H1 (cell line): ENCODE measurements around the gene ARL5A. TPM values are rescaled to one million over a fixed set of nuclear protein-coding genes. Genes with fewer than 3 reads are reported as not detected.

Source experiments
- CTCF ChIA-PET: fragments of 300-600 bp; sonication (Branson Sonifier 250); formaldehyde crosslinking; loops from one replicate; lab custom pipeline; 2021; ENCODE audit not compliant: partially characterized antibody; lab: Charles Lee
- POLR2A ChIA-PET: fragments of 300-600 bp; sonication (Branson Sonifier 250); formaldehyde crosslinking; loops from one replicate; lab custom pipeline; 2021; ENCODE audit warnings: inconsistent platforms; ENCODE audit not compliant: partially characterized antibody; lab: Charles Lee
- DNase-seq, 2 experiments: peaks; one replicate each; pipeline versions ENCODE4 v3.0.0 to v3.0.0-alpha.2; 2010 to 2022; ENCODE audit warnings: low spot score in 2 of 2, low read depth in 1 of 2, mixed read lengths in 1 of 2
- FAIRE-seq: peaks from 2 replicates; lab custom pipeline; 2011; peaks lifted over from hg19 to GRCh38; lab: Jason Lieb, UNC
- H2AFZ ChIP-seq: 2 replicates; pipeline ENCODE4 v1.8.1; 2012; ENCODE audit warnings: low read length, inconsistent platforms
- H2AK5ac ChIP-seq: 2 replicates; pipeline ENCODE4 v1.6.1; 2013; ENCODE audit warnings: low read depth, low read length
- H2BK120ac ChIP-seq: replicated peaks from 2 replicates; pipeline ENCODE3; 2013; ENCODE audit warnings: low read depth, low read length, inconsistent platforms
- H2BK12ac ChIP-seq: 2 replicates; pipeline ENCODE4 v1.6.1; 2013; ENCODE audit warnings: low read depth, low read length
- H2BK15ac ChIP-seq: 2 replicates; pipeline ENCODE4 v1.6.1; 2013; ENCODE audit warnings: low read length
- H2BK20ac ChIP-seq: 2 replicates; pipeline ENCODE4 v1.6.1; 2013; ENCODE audit warnings: low read length
- H2BK5ac ChIP-seq: 2 replicates; pipeline ENCODE4 v1.6.1; 2013; ENCODE audit warnings: low read depth, low read length
- H3K14ac ChIP-seq: 2 replicates; pipeline ENCODE4 v1.6.1; 2013; ENCODE audit warnings: inconsistent platforms; ENCODE audit not compliant: insufficient read length
- H3K18ac ChIP-seq: 2 replicates; pipeline ENCODE4 v1.6.1; 2013; ENCODE audit warnings: low read length; ENCODE audit errors: extremely low read depth
- H3K23ac ChIP-seq: 2 replicates; pipeline ENCODE4 v1.6.1; 2013; ENCODE audit warnings: inconsistent platforms; ENCODE audit not compliant: insufficient read length
- H3K23me2 ChIP-seq: 2 replicates; pipeline ENCODE4 v1.6.1; 2013; ENCODE audit warnings: low read depth, low read length
- H3K27ac ChIP-seq: 2 replicates; pipeline ENCODE4 v1.6.1; 2011; ENCODE audit warnings: low read depth, low read length, inconsistent platforms
- H3K27me3 ChIP-seq, 4 experiments: replicated peaks in 1 of 4; 1 replicate in 1 of 4; 2 replicates in 3 of 4; pipeline versions ENCODE4 v1.6.1 to v1.8.1; 2011 to 2013; ENCODE audit warnings: low read length in 3 of 4, mild to moderate bottlenecking in 3 of 4, inconsistent platforms in 2 of 4, mixed read lengths in 2 of 4, moderate library complexity in 1 of 4; ENCODE audit not compliant: control insufficient read depth in 3 of 4, insufficient read depth in 3 of 4; ENCODE audit errors: extremely low read depth in 1 of 4
- H3K36me3 ChIP-seq, 4 experiments: 2 replicates each; pipeline versions ENCODE4 v1.6.1 to v1.8.1; 2011 to 2013; ENCODE audit warnings: mild to moderate bottlenecking in 4 of 4, low read length in 3 of 4, moderate library complexity in 2 of 4, control low read depth in 1 of 4, inconsistent platforms in 1 of 4; ENCODE audit not compliant: insufficient read depth in 4 of 4, control insufficient read depth in 2 of 4
- H3K4ac ChIP-seq: replicated peaks from 2 replicates; pipeline ENCODE3; 2013; ENCODE audit warnings: low read length, low read depth, mixed read lengths, inconsistent platforms; ENCODE audit not compliant: insufficient read length
- H3K4me1 ChIP-seq, 4 experiments: replicated peaks in 1 of 4; 1 replicate in 1 of 4; 2 replicates in 3 of 4; pipeline versions ENCODE4 v1.6.1 to v1.8.1; 2011 to 2013; ENCODE audit warnings: low read length in 3 of 4, inconsistent platforms in 2 of 4, mixed read lengths in 1 of 4; ENCODE audit not compliant: insufficient read depth in 4 of 4, control insufficient read depth in 3 of 4
- H3K4me2 ChIP-seq, 2 experiments: 2 replicates each; pipeline versions ENCODE4 v1.6.1 to v1.8.1; 2011 to 2013; ENCODE audit warnings: low read depth in 2 of 2, low read length in 2 of 2, control low read depth in 1 of 2, inconsistent platforms in 1 of 2, mild to moderate bottlenecking in 1 of 2; ENCODE audit not compliant: insufficient read depth in 1 of 2
- H3K4me3 ChIP-seq, 4 experiments: fragments of 200-600, 300-600 bp in 1 of 4; sonication (generic), shearing (Covaris generic), sonication (Bioruptor Twin) in 1 of 4; 2 replicates each; pipeline versions ENCODE4 v1.5.1 to v1.8.1; 2011 to 2016; ENCODE audit warnings: low read length in 4 of 4, low read depth in 3 of 4, control low read depth in 2 of 4, inconsistent platforms in 2 of 4, mild to moderate bottlenecking in 2 of 4, mixed read lengths in 1 of 4, moderate library complexity in 1 of 4; ENCODE audit not compliant: insufficient read depth in 2 of 4; ENCODE audit errors: extremely low read depth in 1 of 4
- H3K56ac ChIP-seq: replicated peaks from 2 replicates; pipeline ENCODE3; 2013; ENCODE audit warnings: low read depth, mild to moderate bottlenecking, mixed read lengths, low read length, inconsistent platforms; ENCODE audit not compliant: insufficient read length
- H3K79me1 ChIP-seq: 2 replicates; pipeline ENCODE4 v1.6.1; 2013; ENCODE audit warnings: low read depth, low read length, control low read depth
- H3K79me2 ChIP-seq, 2 experiments: 2 replicates each; pipeline versions ENCODE4 v1.6.1 to v1.8.1; 2012 to 2013; ENCODE audit warnings: low read length in 2 of 2, mild to moderate bottlenecking in 2 of 2, inconsistent platforms in 1 of 2; ENCODE audit not compliant: insufficient read depth in 2 of 2, control insufficient read depth in 1 of 2
- H3K9ac ChIP-seq, 4 experiments: replicated peaks in 1 of 4; 1 replicate in 1 of 4; 2 replicates in 3 of 4; pipeline versions ENCODE4 v1.6.1 to v1.8.1; 2011 to 2013; ENCODE audit warnings: low read depth in 3 of 4, low read length in 3 of 4, control low read depth in 2 of 4, mild to moderate bottlenecking in 2 of 4, moderate library complexity in 2 of 4, inconsistent platforms in 1 of 4; ENCODE audit errors: extremely low read depth in 1 of 4
- H3K9me3 ChIP-seq, 2 experiments: 2 replicates each; pipeline versions ENCODE4 v1.6.1 to v1.8.1; 2012 to 2013; ENCODE audit warnings: mild to moderate bottlenecking in 2 of 2, moderate library complexity in 2 of 2, control low read depth in 1 of 2, inconsistent platforms in 1 of 2, low read depth in 1 of 2, low read length in 1 of 2, mixed read lengths in 1 of 2; ENCODE audit not compliant: insufficient read depth in 2 of 2
- H4K20me1 ChIP-seq, 2 experiments: replicated peaks in 1 of 2; 2 replicates each; pipeline versions ENCODE3 to v1.8.1; 2011 to 2013; ENCODE audit warnings: inconsistent platforms in 2 of 2, low read length in 2 of 2, mild to moderate bottlenecking in 1 of 2; ENCODE audit not compliant: insufficient read depth in 2 of 2, control insufficient read depth in 1 of 2
- H4K5ac ChIP-seq: 2 replicates; pipeline ENCODE4 v1.6.1; 2013; ENCODE audit warnings: low read length, low read depth, mixed read lengths, inconsistent platforms; ENCODE audit not compliant: insufficient read length
- H4K8ac ChIP-seq: 2 replicates; pipeline ENCODE4 v1.8.0; 2013; ENCODE audit warnings: mild to moderate bottlenecking, moderate library complexity, low read length, inconsistent platforms; ENCODE audit not compliant: insufficient read depth; ENCODE audit errors: extremely low read depth
- H4K91ac ChIP-seq: replicated peaks from 2 replicates; pipeline ENCODE3; 2013; ENCODE audit warnings: low read length, mixed read lengths, inconsistent platforms; ENCODE audit not compliant: insufficient read length
- ASH2L ChIP-seq: fragments of 200-600, 300-600 bp; sonication (generic); IDR thresholded peaks from one replicate; pipeline ENCODE4 v1.7.1; 2017; ENCODE audit warnings: low read length
- BACH1 ChIP-seq: IDR thresholded peaks from 2 replicates; pipeline ENCODE4 v1.6.1; 2012; ENCODE audit warnings: low read length, improper control_type of control experiment
- BCL11A ChIP-seq, 2 experiments: IDR thresholded peaks; one replicate each; pipeline ENCODE4 v1.6.1; 2011; ENCODE audit warnings: low read depth in 2 of 2, low read length in 2 of 2, mild to moderate bottlenecking in 2 of 2
- EGR1 ChIP-seq: IDR thresholded peaks from 2 replicates; pipeline ENCODE4 v1.6.1; 2011; ENCODE audit warnings: low read depth, low read length, borderline replicate concordance
- EZH2 ChIP-seq: fragments of 200-600 bp; sonication (generic); IDR thresholded peaks from 2 replicates; pipeline ENCODE4 v1.7.1; 2012; ENCODE audit warnings: low read depth, mild to moderate bottlenecking, moderate library complexity, low read length, inconsistent platforms; ENCODE audit not compliant: severe bottlenecking
- KDM5A ChIP-seq: fragments of 200-600 bp; IDR thresholded peaks from 2 replicates; pipeline ENCODE4 v1.7.1; 2012; ENCODE audit warnings: mild to moderate bottlenecking, low read length, inconsistent platforms, mixed read lengths
- MAFK ChIP-seq: IDR thresholded peaks from 2 replicates; pipeline ENCODE4 v1.6.1; 2012; ENCODE audit warnings: low read depth, mild to moderate bottlenecking, improper control_type of control experiment, low read length
- PHF8 ChIP-seq: fragments of 200-600 bp; sonication (generic); conservative IDR thresholded peaks from 2 replicates; pipeline ENCODE4 v1.7.1; 2012; ENCODE audit warnings: low read depth, mild to moderate bottlenecking, inconsistent platforms, low read length, moderate library complexity
- RFX5 ChIP-seq: IDR thresholded peaks from 2 replicates; pipeline ENCODE4 v1.6.1; 2011; ENCODE audit warnings: low read depth, low read length, improper control_type of control experiment, borderline replicate concordance
- RNF2 ChIP-seq: fragments of 200-900, 300-1000 bp; sonication (generic); IDR thresholded peaks from 2 replicates; pipeline ENCODE4 v1.7.1; 2016; ENCODE audit warnings: borderline replicate concordance, low read depth, mild to moderate bottlenecking, antibody characterized with exemption, low read length; ENCODE audit not compliant: poor library complexity, severe bottlenecking; ENCODE audit errors: missing control alignments
- SAP30 ChIP-seq: fragments of 300-600 bp; sonication (generic); IDR thresholded peaks from 2 replicates; pipeline ENCODE4 v1.7.1; 2012; ENCODE audit warnings: low read length, moderate library complexity, mild to moderate bottlenecking, inconsistent platforms; ENCODE audit not compliant: insufficient read depth, insufficient replicate concordance
- SIX5 ChIP-seq: IDR thresholded peaks from 2 replicates; pipeline ENCODE4 v1.6.1; 2011; ENCODE audit warnings: mild to moderate bottlenecking, low read depth, low read length
- SP4 ChIP-seq: IDR thresholded peaks from 2 replicates; pipeline ENCODE4 v1.6.1; 2012; ENCODE audit warnings: low read length, inconsistent platforms
- WGBS, 2 experiments: shearing (Covaris generic) in 1 of 2; methylation state at CpG; one replicate each; pipeline versions ENCODE4 v1.1.6 to v1.1.7; 2013 to 2015; ENCODE audit warnings: low lambda C conversion rate in 2 of 2, mixed read lengths in 2 of 2, inconsistent platforms in 1 of 2, low coverage in 1 of 2, missing lambda C conversion rate in 1 of 2; ENCODE audit not compliant: insufficient replicate concordance in 2 of 2, insufficient coverage in 1 of 2, insufficient read length in 1 of 2; ENCODE audit errors: extremely low coverage in 1 of 2, missing lambda C conversion rate in 1 of 2; 5-methylcytosine and 5-hydroxymethylcytosine counted together
- polyA plus RNA-seq, 7 experiments: library from polyadenylated mRNA; depleted of rRNA in 3 of 7; stranded (reverse) in 5 of 7; unstranded in 2 of 7; fragments of >200 nt in 5 of 7; fragments of 200-250 nt in 2 of 7; gene quantifications; 1 replicate in 5 of 7; 2 replicates in 1 of 7; 4 replicates in 1 of 7; pipeline versions ENCODE4 v1.2.1 to v1.2.3, GENCODE V29; 2011 to 2013; ENCODE audit warnings: missing spikeins in 2 of 7, mixed read lengths in 2 of 7
- total RNA-seq: library from RNA; stranded (reverse); fragmentation: NEBNext Ultra II Directional; extraction: Animal tissue kit (Norgen Biotek cat#: 25700); gene quantifications from 2 replicates; pipeline ENCODE4 v1.2.1, GENCODE V29; 2021
- TF ChIP-seq, protein P1 (sequence below): IDR thresholded peaks from 2 replicates; pipeline ENCODE4 v1.6.1; 2011; ENCODE audit warnings: low read length, improper control_type of control experiment

The ARL5A gene
- total and polyA plus RNA-seq, 2 of the 8 experiments (the other 6 are each of a cell fraction or from before 2014, with no cell fraction given) = 12.6 to 86.3 TPM

DNA sequence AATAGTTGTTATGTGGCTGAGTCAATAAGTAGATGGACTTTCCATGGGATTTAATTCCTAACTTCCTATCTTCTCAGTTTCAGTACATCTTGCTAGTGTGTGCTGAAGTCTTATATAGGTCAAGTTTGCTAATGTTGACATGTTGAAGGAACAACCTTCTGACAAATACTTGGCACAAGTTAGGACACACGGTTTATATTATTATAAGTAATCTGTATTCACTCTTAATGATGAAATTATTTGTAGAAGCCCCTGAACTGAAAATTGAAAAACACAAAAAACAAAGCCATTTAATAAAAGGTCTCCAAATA lies 19.2 kb downstream of the ARL5A start:
- Histone ChIP-seq H2BK120ac (no peak overlapping the region), H2BK20ac (no peak overlapping the region), H3K4me1 (no peaks in the 10 kb centered on the region), H3K4ac (no peak overlapping the region), H4K8ac (no peak overlapping the region), H3K27me3 (no peaks in the 10 kb centered on the region), H2AK5ac (no peak overlapping the region), H3K79me2 (no peaks in the 10 kb centered on the region), H3K9me3 (no peaks in the 10 kb centered on the region), H4K91ac (no peak overlapping the region), H2BK15ac (no peak overlapping the region), H3K23me2 (peaks cover 3% of the 10 kb centered on the region), H4K5ac (no peak overlapping the region), H3K23ac (no peak overlapping the region), H3K4me2 (no peak overlapping the region), H3K79me1 (no peaks in the 10 kb centered on the region), H3K56ac (no peak overlapping the region), H4K20me1 (no peaks in the 10 kb centered on the region), H3K27ac (no peak overlapping the region), H3K4me3 (no peak overlapping the region), H2AFZ (no peak overlapping the region), H3K14ac (no peak overlapping the region), H3K36me3 (peaks cover 4 to 71% (median 25%) of the 10 kb centered on the region in 4 experiments; a peak in 7 of 8 replicates), H2BK5ac (no peak overlapping the region), H3K18ac (no peak overlapping the region), H2BK12ac (no peak overlapping the region), H3K9ac (no peak overlapping the region)
- FAIRE-seq (no peak), DNase-seq (no peak)
- 85% methylated on average over 1 of the region's 1 CpG; no CpG with 5 or more reads in 1 of the 2 experiments for WGBS, 2 experiments
- CTCF ChIA-PET = interaction anchor here (1.2 to 3.5 kb wide), 2 partner anchors 8 to 10 kb away, joined by 5 to 22 read pairs; no protein-coding TSS in a partner anchor
- POLR2A ChIA-PET = interaction anchor here (0.6 kb wide), 1 partner anchor 85 kb away, joined by 3 read pairs; no protein-coding TSS in a partner anchor
- no peak for TF ChIP-seq EGR1
- no peak for TF ChIP-seq SP4
- TF ChIP-seq BACH1 = no peak
- TF ChIP-seq RFX5 = no peak
- no peak for TF ChIP-seq ASH2L
- no peak for TF ChIP-seq RNF2
- no peak for TF ChIP-seq MAFK
- no peak for TF ChIP-seq SIX5
- no peak for TF ChIP-seq BCL11A (IDR thresholded peaks at IDR 0.05; ENCODE audit: low read depth in 2 of 2, low read length in 2 of 2)
- no peak for TF ChIP-seq PHF8
- TF ChIP-seq, protein P1, sequence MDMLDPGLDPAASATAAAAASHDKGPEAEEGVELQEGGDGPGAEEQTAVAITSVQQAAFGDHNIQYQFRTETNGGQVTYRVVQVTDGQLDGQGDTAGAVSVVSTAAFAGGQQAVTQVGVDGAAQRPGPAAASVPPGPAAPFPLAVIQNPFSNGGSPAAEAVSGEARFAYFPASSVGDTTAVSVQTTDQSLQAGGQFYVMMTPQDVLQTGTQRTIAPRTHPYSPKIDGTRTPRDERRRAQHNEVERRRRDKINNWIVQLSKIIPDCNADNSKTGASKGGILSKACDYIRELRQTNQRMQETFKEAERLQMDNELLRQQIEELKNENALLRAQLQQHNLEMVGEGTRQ = no peak
- no peak for TF ChIP-seq EZH2
- no peak for TF ChIP-seq KDM5A
- no peak for TF ChIP-seq SAP30
